SK-N-SH treated with all-trans-retinoic acid at 6 μM for 48 hours (cell line): ENCODE results near the gene DCN.
A peak's percentile ranks its signal among the peaks of the same experiment; 100 is the strongest.

Experiments used
- ATAC-seq: fragments of 200-7000 bp; cut with Tn5 transposase; 3 replicates; pipeline ENCODE4 v1.9.1; 2020; ENCODE audit warnings: mild to moderate bottlenecking, moderate library complexity
- ARNTL ChIP-seq: fragments of 450-650 bp; formaldehyde crosslinking; IDR thresholded peaks from 2 replicates; pipeline ENCODE4 v1.5.0; 2020; ENCODE audit warnings: low read depth, mild to moderate bottlenecking, moderate library complexity, borderline replicate concordance
- BACH2 ChIP-seq: fragments of 250-450 bp; sonication (Bioruptor Pico); IDR thresholded peaks from 2 replicates; pipeline ENCODE4 v1.9.0; 2021; ENCODE audit warnings: mild to moderate bottlenecking, borderline replicate concordance
- CREB5 ChIP-seq: fragments of 250-450 bp; sonication (Bioruptor Pico); IDR thresholded peaks from 2 replicates; pipeline ENCODE4 v1.5.1; 2020; ENCODE audit warnings: low read depth, mild to moderate bottlenecking, moderate library complexity
- CSDC2 ChIP-seq: fragments of 250-450 bp; sonication (Bioruptor Pico); IDR thresholded peaks from 2 replicates; pipeline ENCODE4 v1.5.0; 2020; ENCODE audit warnings: mild to moderate bottlenecking, moderate library complexity
- ESRRG ChIP-seq: fragments of 250-450 bp; sonication (Bioruptor Pico); IDR thresholded peaks from 2 replicates; pipeline ENCODE4 v1.6.1; 2021; ENCODE audit warnings: mild to moderate bottlenecking
- GLIS3 ChIP-seq: fragments of 250-450 bp; sonication (Bioruptor Pico); IDR thresholded peaks from 2 replicates; pipeline ENCODE4 v1.5.0; 2020; ENCODE audit warnings: mild to moderate bottlenecking, moderate library complexity
- ISL1 ChIP-seq: fragments of 250-450 bp; sonication (Bioruptor Pico); IDR thresholded peaks from 2 replicates; pipeline ENCODE4 v2.1.2; 2022; ENCODE audit warnings: mild to moderate bottlenecking, moderate library complexity
- OSR1 ChIP-seq: fragments of 250-450 bp; sonication (Bioruptor Pico); IDR thresholded peaks from 2 replicates; pipeline ENCODE4 v1.8.0; 2022; ENCODE audit warnings: moderate library complexity, mild to moderate bottlenecking, inconsistent platforms
- POU6F1 ChIP-seq: fragments of 250-450 bp; sonication (Bioruptor Pico); IDR thresholded peaks from 2 replicates; pipeline ENCODE4 v1.8.0; 2021; ENCODE audit warnings: low read depth, mild to moderate bottlenecking, moderate library complexity, borderline replicate concordance
- PPARA ChIP-seq: fragments of 250-450 bp; sonication (Bioruptor Pico); IDR thresholded peaks from 2 replicates; pipeline ENCODE4 v1.5.0; 2020; ENCODE audit warnings: mild to moderate bottlenecking, borderline replicate concordance
- RARB ChIP-seq: fragments of 250-450 bp; sonication (Bioruptor Pico); IDR thresholded peaks from 2 replicates; pipeline ENCODE4 v1.8.0; 2021; ENCODE audit warnings: mild to moderate bottlenecking, moderate library complexity
- SNAI2 ChIP-seq: fragments of 250-450 bp; sonication (Bioruptor Pico); IDR thresholded peaks from 2 replicates; pipeline ENCODE4 v1.5.0; 2020; ENCODE audit warnings: mild to moderate bottlenecking, moderate library complexity
- TCF4 ChIP-seq: fragments of 250-450 bp; sonication (Bioruptor Pico); IDR thresholded peaks from 2 replicates; pipeline ENCODE4 v1.8.0; 2021; ENCODE audit warnings: mild to moderate bottlenecking, moderate library complexity, borderline replicate concordance
- TOX ChIP-seq: fragments of 250-450 bp; sonication (Bioruptor Pico); IDR thresholded peaks from 2 replicates; pipeline ENCODE4 v1.8.0; 2021; ENCODE audit warnings: mild to moderate bottlenecking, moderate library complexity, borderline replicate concordance
- ZC3H10 ChIP-seq: fragments of 250-450 bp; sonication (Bioruptor Pico); IDR thresholded peaks from 2 replicates; pipeline ENCODE4 v1.5.1; 2021; ENCODE audit warnings: mild to moderate bottlenecking, moderate library complexity
- ZFP3 ChIP-seq: fragments of 250-450 bp; sonication (Bioruptor Pico); IDR thresholded peaks from 2 replicates; pipeline ENCODE4 v1.5.0; 2020; ENCODE audit warnings: mild to moderate bottlenecking, moderate library complexity
- ZFP30 ChIP-seq: fragments of 450-650 bp; formaldehyde crosslinking; IDR thresholded peaks from 2 replicates; pipeline ENCODE4 v1.5.0; 2022; ENCODE audit warnings: mild to moderate bottlenecking, moderate library complexity
- ZNF70 ChIP-seq: fragments of 450-650 bp; formaldehyde crosslinking; IDR thresholded peaks from 2 replicates; pipeline ENCODE4 v1.5.0; 2020; ENCODE audit warnings: mild to moderate bottlenecking, moderate library complexity
- TF ChIP-seq, protein P1 (sequence below): fragments of 250-450 bp; sonication (Bioruptor Pico); IDR thresholded peaks from 2 replicates; pipeline ENCODE4 v1.5.0; 2020; ENCODE audit warnings: mild to moderate bottlenecking, moderate library complexity
- TF ChIP-seq, protein P2 (sequence below): fragments of 250-450 bp; sonication (Bioruptor Pico); IDR thresholded peaks from 2 replicates; pipeline ENCODE4 v1.5.1; 2021; ENCODE audit warnings: mild to moderate bottlenecking, moderate library complexity
- TF ChIP-seq, protein P3 (sequence below): fragments of 250-450 bp; sonication (Bioruptor Pico); IDR thresholded peaks from 2 replicates; pipeline ENCODE4 v1.8.0; 2020; ENCODE audit warnings: mild to moderate bottlenecking, moderate library complexity, borderline replicate concordance

DCN gene

DNA sequence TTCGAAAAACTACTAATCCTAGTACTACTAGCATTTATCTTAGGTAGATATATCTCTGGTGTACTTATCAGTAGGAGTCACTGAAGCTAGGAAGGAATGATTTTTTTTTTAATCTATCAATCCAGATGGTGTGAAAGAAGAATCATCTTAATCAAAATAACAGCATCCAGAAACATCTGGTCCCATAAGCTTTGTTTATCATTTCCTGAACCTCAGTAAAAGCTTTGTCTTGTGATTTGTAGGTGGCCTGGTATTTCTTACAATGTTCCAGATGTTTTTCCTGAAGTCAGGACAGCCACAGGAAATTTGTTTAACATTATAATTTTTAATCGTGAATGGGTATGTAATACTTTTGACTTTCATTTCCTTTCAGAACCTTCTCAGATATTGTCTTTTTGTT, 43.3 kb downstream of the DCN start:
- TF ChIP-seq ZFP30 (CRISPR knock-in tag), result no peak
- peak; percentile 85 for TF ChIP-seq TCF4
- TF ChIP-seq, protein P1, sequence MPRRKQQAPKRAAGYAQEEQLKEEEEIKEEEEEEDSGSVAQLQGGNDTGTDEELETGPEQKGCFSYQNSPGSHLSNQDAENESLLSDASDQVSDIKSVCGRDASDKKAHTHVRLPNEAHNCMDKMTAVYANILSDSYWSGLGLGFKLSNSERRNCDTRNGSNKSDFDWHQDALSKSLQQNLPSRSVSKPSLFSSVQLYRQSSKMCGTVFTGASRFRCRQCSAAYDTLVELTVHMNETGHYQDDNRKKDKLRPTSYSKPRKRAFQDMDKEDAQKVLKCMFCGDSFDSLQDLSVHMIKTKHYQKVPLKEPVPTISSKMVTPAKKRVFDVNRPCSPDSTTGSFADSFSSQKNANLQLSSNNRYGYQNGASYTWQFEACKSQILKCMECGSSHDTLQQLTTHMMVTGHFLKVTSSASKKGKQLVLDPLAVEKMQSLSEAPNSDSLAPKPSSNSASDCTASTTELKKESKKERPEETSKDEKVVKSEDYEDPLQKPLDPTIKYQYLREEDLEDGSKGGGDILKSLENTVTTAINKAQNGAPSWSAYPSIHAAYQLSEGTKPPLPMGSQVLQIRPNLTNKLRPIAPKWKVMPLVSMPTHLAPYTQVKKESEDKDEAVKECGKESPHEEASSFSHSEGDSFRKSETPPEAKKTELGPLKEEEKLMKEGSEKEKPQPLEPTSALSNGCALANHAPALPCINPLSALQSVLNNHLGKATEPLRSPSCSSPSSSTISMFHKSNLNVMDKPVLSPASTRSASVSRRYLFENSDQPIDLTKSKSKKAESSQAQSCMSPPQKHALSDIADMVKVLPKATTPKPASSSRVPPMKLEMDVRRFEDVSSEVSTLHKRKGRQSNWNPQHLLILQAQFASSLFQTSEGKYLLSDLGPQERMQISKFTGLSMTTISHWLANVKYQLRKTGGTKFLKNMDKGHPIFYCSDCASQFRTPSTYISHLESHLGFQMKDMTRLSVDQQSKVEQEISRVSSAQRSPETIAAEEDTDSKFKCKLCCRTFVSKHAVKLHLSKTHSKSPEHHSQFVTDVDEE, result peak; percentile 16; the same call in 1 of the 2 replicates
- TF ChIP-seq, all 23 proteins: peak for 2
- ATAC-seq, result peak; percentile 48; the same call in 2 of the 3 replicates

DNA sequence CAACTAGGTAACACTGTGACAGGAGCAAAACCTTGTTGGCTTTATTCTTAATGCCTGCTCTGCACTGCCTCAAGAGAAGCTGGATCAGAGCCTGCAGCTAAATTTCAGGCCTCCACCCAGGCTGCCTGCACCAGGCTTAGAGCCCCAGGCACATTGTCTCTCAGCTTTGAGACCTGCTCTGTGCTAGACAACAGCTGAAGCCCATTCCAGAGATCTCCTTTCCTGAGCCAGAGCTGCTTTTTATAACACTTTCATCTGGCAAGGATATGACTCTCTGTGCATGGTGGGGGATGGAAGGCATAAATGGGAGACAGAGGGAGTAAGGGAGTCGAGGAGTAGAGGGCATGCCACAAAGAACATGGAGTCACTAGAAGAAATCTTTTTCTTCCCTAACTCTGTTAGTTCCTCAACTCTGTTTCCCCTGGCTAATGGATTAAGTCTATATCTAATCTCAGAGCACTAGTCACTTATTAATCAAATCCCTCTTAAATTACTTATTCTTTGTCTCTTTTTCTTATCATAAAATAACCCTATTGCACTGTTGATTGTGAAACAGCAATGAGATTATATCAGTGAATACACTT, 44.2 kb downstream of the DCN start:
- TF ChIP-seq GLIS3 (CRISPR knock-in tag) (no peak), RARB (no peak), ISL1 (peak; percentile 31; the same call in 1 of the 2 replicates), ZNF70 (CRISPR knock-in tag) (peak; percentile 70), TCF4 (0 out of 2 replicates have a peak, but pooled peaks have one; percentile 21)
- peak; percentile 61 for ATAC-seq

DNA sequence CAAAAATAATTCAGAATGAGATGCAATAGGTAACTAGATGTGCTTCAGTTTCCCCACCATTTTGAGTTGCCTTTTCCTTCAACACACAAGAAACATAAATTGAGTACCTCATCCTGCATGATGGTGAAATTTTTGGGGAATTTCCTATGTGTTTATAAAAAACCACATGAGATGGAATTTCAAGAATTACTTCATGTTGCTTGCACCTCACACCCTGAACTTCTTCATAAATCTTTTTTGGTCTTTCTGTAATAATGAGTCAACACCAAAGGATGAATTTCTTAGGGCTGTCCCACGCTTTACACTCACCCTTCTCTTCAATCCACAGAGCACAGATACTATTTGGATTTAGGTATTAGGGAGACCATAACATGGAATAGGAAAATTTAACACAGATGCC, 48.7 kb downstream of the DCN start:
- no peak for TF ChIP-seq CSDC2 (CRISPR knock-in tag)
- TF ChIP-seq ISL1, result no peak
- TF ChIP-seq RARB, result no peak
- TF ChIP-seq, protein P2, sequence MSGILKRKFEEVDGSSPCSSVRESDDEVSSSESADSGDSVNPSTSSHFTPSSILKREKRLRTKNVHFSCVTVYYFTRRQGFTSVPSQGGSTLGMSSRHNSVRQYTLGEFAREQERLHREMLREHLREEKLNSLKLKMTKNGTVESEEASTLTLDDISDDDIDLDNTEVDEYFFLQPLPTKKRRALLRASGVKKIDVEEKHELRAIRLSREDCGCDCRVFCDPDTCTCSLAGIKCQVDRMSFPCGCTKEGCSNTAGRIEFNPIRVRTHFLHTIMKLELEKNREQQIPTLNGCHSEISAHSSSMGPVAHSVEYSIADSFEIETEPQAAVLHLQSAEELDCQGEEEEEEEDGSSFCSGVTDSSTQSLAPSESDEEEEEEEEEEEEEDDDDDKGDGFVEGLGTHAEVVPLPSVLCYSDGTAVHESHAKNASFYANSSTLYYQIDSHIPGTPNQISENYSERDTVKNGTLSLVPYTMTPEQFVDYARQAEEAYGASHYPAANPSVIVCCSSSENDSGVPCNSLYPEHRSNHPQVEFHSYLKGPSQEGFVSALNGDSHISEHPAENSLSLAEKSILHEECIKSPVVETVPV (CRISPR knock-in tag), result no peak
- TF ChIP-seq, protein P3, sequence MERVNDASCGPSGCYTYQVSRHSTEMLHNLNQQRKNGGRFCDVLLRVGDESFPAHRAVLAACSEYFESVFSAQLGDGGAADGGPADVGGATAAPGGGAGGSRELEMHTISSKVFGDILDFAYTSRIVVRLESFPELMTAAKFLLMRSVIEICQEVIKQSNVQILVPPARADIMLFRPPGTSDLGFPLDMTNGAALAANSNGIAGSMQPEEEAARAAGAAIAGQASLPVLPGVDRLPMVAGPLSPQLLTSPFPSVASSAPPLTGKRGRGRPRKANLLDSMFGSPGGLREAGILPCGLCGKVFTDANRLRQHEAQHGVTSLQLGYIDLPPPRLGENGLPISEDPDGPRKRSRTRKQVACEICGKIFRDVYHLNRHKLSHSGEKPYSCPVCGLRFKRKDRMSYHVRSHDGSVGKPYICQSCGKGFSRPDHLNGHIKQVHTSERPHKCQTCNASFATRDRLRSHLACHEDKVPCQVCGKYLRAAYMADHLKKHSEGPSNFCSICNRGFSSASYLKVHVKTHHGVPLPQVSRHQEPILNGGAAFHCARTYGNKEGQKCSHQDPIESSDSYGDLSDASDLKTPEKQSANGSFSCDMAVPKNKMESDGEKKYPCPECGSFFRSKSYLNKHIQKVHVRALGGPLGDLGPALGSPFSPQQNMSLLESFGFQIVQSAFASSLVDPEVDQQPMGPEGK (CRISPR knock-in tag), result no peak
- no peak for TF ChIP-seq TOX
- TF ChIP-seq ZC3H10 (CRISPR knock-in tag), result no peak
- TF ChIP-seq CREB5, result no peak
- ATAC-seq, result no peak

GRCh38 chr12:91129662-91130362, 52.8 kb downstream of the DCN start:
- ATAC-seq, result no peak
- TF ChIP-seq ZNF70 (CRISPR knock-in tag) (no peak), POU6F1 (CRISPR knock-in tag) (no peak), RARB (no peak), ARNTL (CRISPR knock-in tag) (no peak), ZFP3 (CRISPR knock-in tag) (no peak), PPARA (no peak), BACH2 (CRISPR knock-in tag) (no peak), GLIS3 (CRISPR knock-in tag) (no peak), TCF4 (no peak), OSR1 (CRISPR knock-in tag) (no peak), CREB5 (no peak), SNAI2 (no peak), CSDC2 (CRISPR knock-in tag) (no peak), ESRRG (CRISPR knock-in tag) (no peak), TOX (no peak)
- TF ChIP-seq, protein P2 (CRISPR knock-in tag), result no peak
